KOPT-K1 (cell line): Measurements from ENCODE around the gene RIIAD1.
"Not testable (repeated sequence)": the region's sequence is repeated elsewhere in the genome, so short reads cannot be mapped to it uniquely, and the experiment has no call there.

Experiments used
- H3K27ac ChIP-seq: fragments of 200-600 bp; sonication (generic); 2 replicates; pipeline ENCODE4 v1.5.1; 2016; ENCODE audit warnings: antibody characterized with exemption, mild to moderate bottlenecking, low read depth, low read length; ENCODE audit not compliant: poor library complexity, severe bottlenecking
- H3K36me3 ChIP-seq: fragments of 200-600 bp; sonication (generic); 2 replicates; pipeline ENCODE4 v1.5.1; 2017; ENCODE audit warnings: antibody characterized with exemption, mild to moderate bottlenecking, low read length, moderate library complexity; ENCODE audit not compliant: insufficient read depth
- H3K9me3 ChIP-seq: fragments of 200-600 bp; sonication (generic); 2 replicates; pipeline ENCODE4 v1.5.1; 2017; ENCODE audit warnings: antibody characterized with exemption, low read length, mild to moderate bottlenecking; ENCODE audit not compliant: insufficient read depth, poor library complexity, severe bottlenecking

RIIAD1 gene

GRCh38 chr1:151716771-151717631 is 4.3 kb upstream of the RIIAD1 start, which contains the start of gene CELF3:
Gene CELF3 (minus strand): TSS chr1:151716803. CDS start chr1:151716020, 783 bp downstream.
- H3K9me3 ChIP-seq, result no peaks in the 10 kb centered on the region
- H3K27ac ChIP-seq, result no peak within 1 kb of the TSS
- no peaks in the 10 kb centered on the region for H3K36me3 ChIP-seq

GRCh38 chr1:151718011-151718431 is 3.3 kb upstream of the RIIAD1 start:
- no peak overlapping the region for H3K27ac ChIP-seq
- H3K9me3 ChIP-seq, result no peaks in the 10 kb centered on the region
- no peaks in the 10 kb centered on the region for H3K36me3 ChIP-seq

- Histone ChIP-seq H3K36me3 (no peaks in the 10 kb centered on the region), H3K27ac (no peak overlapping the region), H3K9me3 (no peaks in the 10 kb centered on the region)
Observed at GRCh38 chr1:151718666-151719065, 2.7 kb upstream of the RIIAD1 start.

- Histone ChIP-seq H3K27ac (no peak overlapping the region), H3K36me3 (no peaks in the 10 kb centered on the region), H3K9me3 (no peaks in the 10 kb centered on the region)
Observed at GRCh38 chr1:151720125-151720524, 1.2 kb upstream of the RIIAD1 start.

GRCh38 chr1:151720554-151720953 is 768 bp upstream of the RIIAD1 start:
- Histone ChIP-seq H3K9me3 (no peaks in the 10 kb centered on the region), H3K27ac (no peak overlapping the region), H3K36me3 (no peaks in the 10 kb centered on the region)

- no peaks in the 10 kb centered on the region for H3K36me3 ChIP-seq
- H3K9me3 ChIP-seq, result no peaks in the 10 kb centered on the region
- no peak overlapping the region for H3K27ac ChIP-seq
Observed at GRCh38 chr1:151721788-151722510, 627 bp downstream of the RIIAD1 start.

GRCh38 chr1:151723726-151724370 is 2.5 kb downstream of the RIIAD1 start:
- H3K36me3 ChIP-seq, result no peaks in the 10 kb centered on the region
- H3K9me3 ChIP-seq, result no peaks in the 10 kb centered on the region
- no peak overlapping the region for H3K27ac ChIP-seq

- no peaks in the 10 kb centered on the region for H3K9me3 ChIP-seq
- no peaks in the 10 kb centered on the region for H3K36me3 ChIP-seq
- H3K27ac ChIP-seq, result no peak overlapping the region
Observed at GRCh38 chr1:151728151-151729054, 7.1 kb downstream of the RIIAD1 start.

- no peak overlapping the region for H3K27ac ChIP-seq
- H3K36me3 ChIP-seq, result no peaks in the 10 kb centered on the region
- no peaks in the 10 kb centered on the region for H3K9me3 ChIP-seq
Observed at GRCh38 chr1:151729157-151729965, 8.0 kb downstream of the RIIAD1 start.

GRCh38 chr1:151729966-151730291 is 8.6 kb downstream of the RIIAD1 start:
- H3K9me3 ChIP-seq, result no peaks in the 10 kb centered on the region
- H3K36me3 ChIP-seq, result no peaks in the 10 kb centered on the region
- no peak overlapping the region for H3K27ac ChIP-seq

GRCh38 chr1:151733126-151733525 is 11.8 kb downstream of the RIIAD1 start:
- H3K9me3 ChIP-seq, result peaks cover 16% of the 10 kb centered on the region
- no peak overlapping the region for H3K27ac ChIP-seq
- H3K36me3 ChIP-seq, result no peaks in the 10 kb centered on the region

GRCh38 chr1:151733995-151734394 is 12.7 kb downstream of the RIIAD1 start:
- not testable (repeated sequence) for H3K27ac ChIP-seq, H3K36me3 ChIP-seq

GRCh38 chr1:151737026-151737425 is 15.7 kb downstream of the RIIAD1 start:
- no peaks in the 10 kb centered on the region for H3K36me3 ChIP-seq
- H3K9me3 ChIP-seq, result peaks cover 19% of the 10 kb centered on the region
- no peak overlapping the region for H3K27ac ChIP-seq

More at GRCh38 chr1:151733995-151734394, 12.7 kb downstream of the RIIAD1 start:
- H3K9me3 ChIP-seq, result peaks cover 19% of the 10 kb centered on the region

- Histone ChIP-seq H3K36me3 (no peaks in the 10 kb centered on the region), H3K9me3 (peaks cover 19% of the 10 kb centered on the region), H3K27ac (no peak overlapping the region)
Observed at GRCh38 chr1:151737479-151737878, 16.2 kb downstream of the RIIAD1 start.
